ENCODE results near the gene ETS1.

DNA sequence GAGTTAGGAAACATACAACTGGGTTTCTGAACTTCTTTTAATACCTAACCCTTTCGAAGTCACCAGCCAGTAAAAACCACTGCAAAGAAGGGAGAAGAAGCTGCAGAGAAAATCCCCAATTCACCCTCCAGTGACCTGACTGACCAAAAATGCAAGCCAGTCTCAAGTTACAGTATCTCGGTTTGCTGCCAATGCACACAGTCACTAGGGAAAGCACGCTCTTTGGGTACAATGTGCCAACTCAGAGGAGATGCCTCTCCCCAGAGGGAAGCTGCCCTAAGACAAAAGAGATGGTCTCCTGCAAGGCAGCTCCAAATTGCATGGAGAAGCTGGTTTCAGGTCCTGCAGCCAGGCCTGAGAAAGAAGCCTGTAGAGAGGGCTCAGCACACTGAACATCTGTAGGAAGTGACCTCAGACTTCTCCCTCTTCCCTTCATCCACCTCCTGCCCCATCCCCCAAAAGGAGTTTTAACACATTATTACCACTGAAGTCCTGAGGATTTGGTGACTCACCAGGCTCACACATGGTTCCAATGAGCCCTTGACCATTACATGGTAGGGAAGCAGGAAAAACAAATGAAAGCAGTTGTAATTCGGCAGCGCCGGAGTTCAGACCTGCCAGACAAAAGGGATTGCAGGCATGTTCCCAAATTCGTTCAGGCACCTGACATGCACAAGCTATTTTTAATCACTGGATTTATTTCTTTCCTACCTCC lies 90.1 kb downstream of the ETS1 start:
- TF ChIP-seq, protein P1, sequence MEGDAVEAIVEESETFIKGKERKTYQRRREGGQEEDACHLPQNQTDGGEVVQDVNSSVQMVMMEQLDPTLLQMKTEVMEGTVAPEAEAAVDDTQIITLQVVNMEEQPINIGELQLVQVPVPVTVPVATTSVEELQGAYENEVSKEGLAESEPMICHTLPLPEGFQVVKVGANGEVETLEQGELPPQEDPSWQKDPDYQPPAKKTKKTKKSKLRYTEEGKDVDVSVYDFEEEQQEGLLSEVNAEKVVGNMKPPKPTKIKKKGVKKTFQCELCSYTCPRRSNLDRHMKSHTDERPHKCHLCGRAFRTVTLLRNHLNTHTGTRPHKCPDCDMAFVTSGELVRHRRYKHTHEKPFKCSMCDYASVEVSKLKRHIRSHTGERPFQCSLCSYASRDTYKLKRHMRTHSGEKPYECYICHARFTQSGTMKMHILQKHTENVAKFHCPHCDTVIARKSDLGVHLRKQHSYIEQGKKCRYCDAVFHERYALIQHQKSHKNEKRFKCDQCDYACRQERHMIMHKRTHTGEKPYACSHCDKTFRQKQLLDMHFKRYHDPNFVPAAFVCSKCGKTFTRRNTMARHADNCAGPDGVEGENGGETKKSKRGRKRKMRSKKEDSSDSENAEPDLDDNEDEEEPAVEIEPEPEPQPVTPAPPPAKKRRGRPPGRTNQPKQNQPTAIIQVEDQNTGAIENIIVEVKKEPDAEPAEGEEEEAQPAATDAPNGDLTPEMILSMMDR (IDR thresholded peaks at IDR 0.05; ENCODE audit: low read length), result no peak
- TF ChIP-seq EZH2 (optimal IDR thresholded peaks at IDR 0.05; ENCODE audit: low read depth, low read length), result no peak

Measured in MM.1S (cell line).